Activated naive CD4-positive, alpha-beta T cell treated with anti-CD3 and anti-CD28 coated beads, Interleukin-2, amount 50 U/mL, for 72 hours (primary cell): ENCODE results near the gene GNA14. TPM values are rescaled to one million over a fixed set of nuclear protein-coding genes. Genes with fewer than 3 reads are reported as not detected.
A peak's percentile ranks its signal among the peaks of the same experiment; 100 is the strongest.
"Not testable (repeated sequence)": the region's sequence is repeated elsewhere in the genome, so short reads cannot be mapped to it uniquely, and the experiment has no call there.

ENCODE experiments used
- ATAC-seq, 2 donors: fragments of 150-1000 bp; cut with Tn5 transposase; 2 replicates each; pipeline ENCODE4 v1.10.0; 2021; ENCODE audit warnings: mild to moderate bottlenecking in 2 of 2, moderate library complexity in 2 of 2
- DNase-seq, 2 donors: peaks; one replicate each; pipeline ENCODE4 v3.0.0; 2021 to 2022; ENCODE audit warnings: low spot score in 2 of 2
- H3K27ac Mint-ChIP-seq, 2 donors: one replicate each; pipeline ENCODE4 v1.8.0; 2022; ENCODE audit warnings: mild to moderate bottlenecking in 2 of 2, mixed read lengths in 2 of 2
- H3K36me3 Mint-ChIP-seq, 2 donors: one replicate each; pipeline ENCODE4 v1.8.0; 2022; ENCODE audit warnings: mixed read lengths in 2 of 2
- H3K9me3 Mint-ChIP-seq, 2 donors: one replicate each; pipeline ENCODE4 v1.8.0; 2022; ENCODE audit warnings: mixed read lengths in 2 of 2
- total RNA-seq, 2 donors: library from RNA; stranded (reverse); gene quantifications; one replicate each; pipeline ENCODE4 v1.2.3, GENCODE V29; 2022

GNA14 gene
- total RNA-seq, 2 donors from 2014 or later = 0.25 to 0.59 TPM

DNA sequence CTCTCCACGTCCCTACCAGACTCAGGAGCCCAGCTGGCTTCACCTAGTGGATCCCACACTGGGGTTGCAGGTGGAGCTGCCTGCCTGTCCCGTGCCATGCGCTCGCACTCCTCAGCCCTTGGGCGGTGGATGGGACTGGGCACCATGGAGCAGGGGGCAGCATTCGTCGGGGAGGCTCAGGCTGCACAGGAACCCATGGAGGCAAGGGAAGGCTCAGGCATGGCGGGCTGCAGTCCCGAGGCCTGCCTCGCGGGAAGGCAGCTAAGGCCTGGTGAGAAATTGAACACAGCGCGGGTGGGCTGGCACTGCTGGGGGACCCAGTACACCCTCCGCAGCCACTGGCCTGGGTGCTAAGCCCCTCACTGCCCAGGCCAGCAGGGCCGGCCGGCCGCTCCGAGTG, 157.8 kb downstream of the GNA14 start:
- Mint-ChIP-seq H3K9me3 (peaks cover 7 to 10% of the 10 kb centered on the region in 2 donors), H3K36me3 (peaks cover 0 to 15% of the 10 kb centered on the region in 2 donors)

DNA sequence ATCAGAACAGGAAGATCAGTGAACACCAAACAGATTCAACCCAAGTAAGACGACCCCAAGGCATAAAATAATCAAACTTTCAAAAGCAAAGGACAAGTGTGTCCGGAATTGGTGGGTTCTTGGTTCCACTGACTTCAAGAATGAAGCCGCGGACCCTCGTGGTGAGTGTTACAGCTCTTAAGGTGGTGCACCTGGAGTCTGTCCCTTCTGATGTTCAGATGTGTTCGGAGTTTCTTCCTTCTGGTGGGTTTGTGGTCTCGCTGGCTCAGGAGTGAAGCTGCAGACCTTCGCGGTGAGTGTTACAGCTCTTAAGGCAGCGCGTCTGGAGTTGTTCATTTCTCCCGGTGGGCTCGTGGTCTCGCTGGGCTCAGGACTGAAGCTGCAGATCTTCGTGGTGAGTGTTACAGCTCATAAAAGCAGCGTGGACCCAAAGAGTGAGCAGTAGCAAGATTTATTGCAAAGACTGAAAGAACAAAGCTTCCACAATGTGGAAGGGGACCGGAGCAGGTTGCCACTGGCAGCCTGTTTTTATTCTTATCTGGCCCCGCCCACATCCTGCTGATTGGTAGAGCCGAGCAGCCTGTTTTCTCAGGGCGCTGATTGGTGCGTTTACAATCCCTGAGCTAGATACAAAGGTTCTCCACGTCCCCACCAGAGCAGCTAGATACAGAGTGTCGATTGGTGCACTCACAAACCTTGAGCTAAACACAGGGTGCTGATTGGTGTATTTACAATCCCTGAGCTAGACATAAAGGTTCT, 158.5 kb downstream of the GNA14 start:
- not testable (repeated sequence) for H3K27ac Mint-ChIP-seq, ATAC-seq, DNase-seq
- Mint-ChIP-seq H3K36me3 (peaks cover 0 to 15% of the 10 kb centered on the region in 2 donors), H3K9me3 (peaks cover 7 to 10% of the 10 kb centered on the region in 2 donors)

More for the DNA sequence above, 157.8 kb downstream of the GNA14 start:
- DNase-seq, H3K27ac Mint-ChIP-seq, ATAC-seq: not testable (repeated sequence)

DNA sequence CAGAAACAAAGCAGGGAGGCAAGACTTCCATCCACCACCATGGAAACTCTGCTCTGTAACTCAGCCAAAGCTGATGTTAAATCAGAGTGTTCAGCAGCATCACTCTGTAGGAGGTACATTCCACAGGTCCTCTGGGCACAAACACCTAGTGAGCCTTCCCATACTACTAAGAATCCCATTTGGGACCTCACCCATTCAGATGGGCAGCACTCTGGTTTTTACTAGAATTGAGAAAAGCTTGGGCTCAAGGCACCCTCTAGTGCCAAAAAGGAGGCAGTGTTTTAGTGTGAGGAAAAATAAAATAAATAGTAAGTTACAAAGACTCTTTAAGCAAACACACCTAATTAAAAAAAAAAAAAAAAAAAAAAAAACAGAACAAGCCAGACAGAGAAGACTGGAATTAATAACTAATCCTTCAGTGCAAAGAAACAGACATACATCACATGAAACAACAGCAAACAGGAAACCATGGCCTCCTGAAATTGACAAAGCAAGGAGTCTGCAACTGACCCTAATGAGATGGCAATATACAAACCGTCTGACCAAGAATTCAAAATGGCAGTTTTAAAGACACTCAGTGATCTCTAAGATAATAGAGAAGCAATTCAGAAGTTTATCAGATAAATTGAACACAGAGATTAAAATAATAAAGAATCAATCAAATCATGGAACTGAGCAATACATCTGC, 159.5 kb downstream of the GNA14 start:
- ATAC-seq = peak in 1 of 2 donors; percentile 52
- no peak for DNase-seq
- Mint-ChIP-seq H3K9me3 (peaks cover 7 to 10% of the 10 kb centered on the region in 2 donors), H3K36me3 (peaks cover 0 to 15% of the 10 kb centered on the region in 2 donors), H3K27ac (no peak overlapping the region)

DNA sequence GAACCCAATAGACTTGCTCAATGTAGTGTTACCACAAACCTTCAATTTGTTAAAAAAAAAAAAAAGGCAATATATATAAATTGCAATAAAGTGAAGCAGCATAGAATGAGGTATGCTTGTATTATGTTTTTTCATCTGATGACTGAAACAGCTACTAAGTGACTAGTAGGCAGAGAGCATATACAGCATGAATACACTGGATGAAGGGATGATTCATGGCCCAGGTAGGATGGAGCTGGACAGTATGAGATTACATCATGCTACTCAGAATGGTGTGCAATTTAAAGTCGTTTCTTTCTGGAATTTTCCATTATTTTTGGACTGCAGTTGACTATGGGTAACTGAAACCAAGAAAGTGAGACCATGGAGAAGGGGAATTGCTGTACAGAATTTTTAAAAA, 161.2 kb downstream of the GNA14 start:
- ATAC-seq (peak; percentile 68 to 92), DNase-seq (no peak)
- Mint-ChIP-seq H3K9me3 (peaks cover 7 to 10% of the 10 kb centered on the region in 2 donors), H3K27ac (no peak overlapping the region), H3K36me3 (peaks cover 0 to 15% of the 10 kb centered on the region in 2 donors)

DNA sequence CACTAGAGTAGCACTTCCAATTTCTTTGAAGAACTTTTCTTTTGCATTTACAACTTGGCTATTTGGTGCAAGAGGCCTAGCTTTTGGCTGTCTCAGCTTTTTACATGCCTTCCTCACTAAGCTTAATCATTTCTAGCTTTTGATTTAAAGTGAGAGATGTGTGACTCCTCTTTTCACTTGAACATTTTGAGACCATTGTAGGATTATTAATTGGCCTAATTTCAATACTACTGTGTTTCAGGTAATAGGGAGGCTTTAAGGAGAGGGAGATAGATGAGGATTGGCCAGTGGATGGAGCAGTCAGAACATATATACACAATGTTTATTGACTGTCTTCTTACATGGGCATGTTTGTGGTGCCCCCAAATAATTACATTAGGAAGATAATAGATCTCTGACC, 161.7 kb downstream of the GNA14 start:
- Mint-ChIP-seq H3K9me3 (peaks cover 4 to 8% of the 10 kb centered on the region in 2 donors), H3K36me3 (peaks cover 0 to 15% of the 10 kb centered on the region in 2 donors), H3K27ac (peak overlapping the region in 1 of 2 donors; percentile 55)
- DNase-seq (no peak), ATAC-seq (peak in 1 of 2 donors; percentile 49)

DNA sequence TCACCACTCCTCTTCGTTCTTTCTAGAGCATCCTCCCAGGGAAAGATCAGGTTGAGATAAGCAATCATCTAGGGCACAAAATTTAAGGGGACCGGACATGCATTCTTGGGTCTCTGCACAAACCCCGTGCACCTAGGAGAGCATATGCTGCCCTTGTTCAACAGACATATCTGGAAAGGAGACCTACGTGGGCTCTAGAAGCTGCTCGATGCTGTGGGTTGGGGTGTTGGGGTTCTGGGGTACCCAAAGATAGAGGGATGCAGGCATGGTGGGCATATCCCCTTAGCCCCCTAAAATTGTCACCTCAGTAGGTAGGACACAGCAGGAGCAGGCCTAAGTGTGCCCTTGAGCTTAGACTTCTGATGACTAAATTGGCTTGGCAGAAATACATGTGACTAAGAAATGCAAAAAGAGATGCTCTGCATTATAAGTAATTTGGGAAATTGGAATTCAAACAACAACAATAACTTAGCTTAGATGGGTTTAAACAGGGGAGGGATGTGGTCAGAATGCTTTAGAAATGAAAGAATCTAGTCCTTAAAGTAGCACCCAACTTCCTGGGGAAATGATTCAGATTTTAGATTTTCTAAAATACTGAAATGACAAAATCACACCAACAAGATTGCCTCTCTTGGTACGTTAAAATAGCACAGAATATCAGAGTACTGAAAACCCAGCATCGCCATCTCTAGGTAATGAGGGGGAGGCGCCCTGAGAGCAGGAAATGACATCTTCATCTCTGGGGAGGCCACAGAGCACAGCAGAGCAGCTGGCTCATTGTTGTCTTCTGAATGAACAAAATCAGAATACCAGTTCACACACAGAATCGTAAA, 172.3 kb downstream of the GNA14 start:
- DNase-seq (peak in 1 of 2 donors; percentile 64), ATAC-seq (peak; percentile 97 to 99)
- Mint-ChIP-seq H3K9me3 (peaks cover 5 to 16% of the 10 kb centered on the region in 2 donors), H3K27ac (peak overlapping the region; percentile 91 to 93), H3K36me3 (peaks cover 5 to 24% of the 10 kb centered on the region in 2 donors)

DNA sequence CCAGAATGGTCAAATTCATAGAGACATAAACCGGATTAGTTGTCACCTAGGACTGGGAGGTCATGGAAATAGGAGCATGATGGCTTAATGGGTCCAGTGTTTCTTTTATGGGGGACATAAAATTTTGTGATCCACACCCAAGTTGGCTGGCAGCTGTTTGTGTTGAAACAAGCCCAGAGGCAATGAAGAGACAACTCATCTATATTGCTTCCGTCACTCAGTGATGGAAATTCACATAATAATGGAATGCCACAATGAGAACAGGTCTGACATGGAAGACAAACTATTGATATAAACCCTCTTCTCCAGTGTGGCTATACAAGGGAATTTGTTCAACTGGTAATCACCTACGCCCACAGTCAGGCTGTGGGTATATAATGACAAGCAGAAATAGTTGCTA, 173.2 kb downstream of the GNA14 start:
- Mint-ChIP-seq H3K36me3 (peaks cover 5 to 24% of the 10 kb centered on the region in 2 donors), H3K27ac (peak overlapping the region in 1 of 2 donors; percentile 91), H3K9me3 (peaks cover 5 to 16% of the 10 kb centered on the region in 2 donors)
- DNase-seq (no peak), ATAC-seq (no peak)

DNA sequence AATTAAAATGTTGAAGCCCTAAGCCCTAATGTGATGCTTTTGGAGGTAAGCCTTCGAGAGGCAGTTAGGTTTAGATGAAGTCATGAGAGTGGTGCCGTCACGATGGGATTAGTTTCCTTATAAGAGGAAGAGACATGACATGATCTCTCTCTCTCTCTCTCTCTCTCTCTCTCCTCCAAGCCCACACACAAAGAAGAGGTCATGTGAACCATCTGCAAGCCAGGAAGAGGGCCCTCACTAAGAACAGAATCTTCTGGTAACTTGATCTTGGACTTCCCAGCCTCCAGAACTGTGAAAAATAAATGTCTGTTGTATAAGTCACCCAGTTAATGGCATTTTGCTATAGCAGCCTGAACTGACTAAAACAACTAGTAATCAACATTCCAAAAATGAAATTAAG, 175.5 kb downstream of the GNA14 start:
- Mint-ChIP-seq H3K36me3 (peaks cover 5 to 22% of the 10 kb centered on the region in 2 donors), H3K9me3 (peaks cover 5 to 14% of the 10 kb centered on the region in 2 donors), H3K27ac (no peak overlapping the region)
- ATAC-seq (no peak), DNase-seq (no peak)

DNA sequence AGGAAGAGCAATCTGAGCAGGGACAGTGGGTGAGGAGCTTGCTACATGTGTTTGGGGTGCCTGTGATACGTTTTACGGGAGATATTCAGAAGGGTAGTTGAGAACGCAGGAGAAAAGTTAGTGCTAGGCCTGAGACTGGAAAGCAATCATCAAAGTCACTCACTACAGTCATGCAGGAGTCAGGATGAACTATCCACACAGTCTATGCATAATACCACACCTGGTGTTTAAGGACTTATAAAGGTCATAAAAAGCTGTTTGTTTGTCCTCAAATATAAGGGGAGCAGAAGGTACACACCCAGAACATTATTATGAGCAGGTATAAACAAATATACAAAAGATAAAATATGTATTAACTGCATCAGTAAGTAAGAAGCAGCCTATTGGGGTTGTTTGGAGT, 176.6 kb downstream of the GNA14 start:
- DNase-seq (no peak), ATAC-seq (no peak)
- H3K36me3 Mint-ChIP-seq = peaks cover 5 to 17% of the 10 kb centered on the region in 2 donors
- peaks cover 5 to 12% of the 10 kb centered on the region in 2 donors for H3K9me3 Mint-ChIP-seq
- no peak overlapping the region for H3K27ac Mint-ChIP-seq

DNA sequence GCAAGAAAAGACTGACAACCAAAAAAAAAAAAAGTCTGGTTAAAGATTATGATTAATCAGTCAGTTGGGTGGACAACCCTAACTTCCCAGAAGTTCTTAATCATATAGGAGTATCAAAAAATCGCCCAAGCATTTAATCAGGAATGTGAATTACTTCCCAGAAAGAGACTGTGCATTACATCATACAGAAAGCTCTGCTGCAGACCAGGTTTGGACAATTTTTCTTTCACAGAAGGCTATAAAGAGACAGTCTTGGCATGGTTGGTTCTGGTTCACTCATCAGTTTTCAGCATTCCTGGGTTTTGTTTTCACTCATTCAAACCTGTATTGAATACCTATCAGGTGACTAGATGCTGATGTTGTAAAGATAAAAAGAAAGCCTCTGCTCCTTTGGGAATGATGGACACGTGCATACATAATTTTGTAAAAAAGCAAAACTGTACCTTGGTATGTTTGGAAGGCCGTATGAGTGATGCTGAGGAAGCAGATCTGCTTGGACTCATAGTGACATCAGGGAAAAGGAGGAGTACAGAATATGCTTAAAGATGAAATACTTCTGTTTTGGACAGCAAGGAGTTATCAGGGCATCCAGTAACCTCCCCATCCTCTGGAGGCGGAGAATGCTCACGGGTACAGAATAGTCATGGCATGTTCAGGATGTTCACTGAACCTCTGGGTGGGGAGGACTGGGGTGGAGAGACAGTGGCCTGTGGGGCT, 178.4 kb downstream of the GNA14 start:
- peaks cover 5 to 17% of the 10 kb centered on the region in 2 donors for H3K9me3 Mint-ChIP-seq
- peaks cover 5 to 17% of the 10 kb centered on the region in 2 donors for H3K36me3 Mint-ChIP-seq
- no peak for DNase-seq
- H3K27ac Mint-ChIP-seq = no peak overlapping the region
- ATAC-seq = no peak

DNA sequence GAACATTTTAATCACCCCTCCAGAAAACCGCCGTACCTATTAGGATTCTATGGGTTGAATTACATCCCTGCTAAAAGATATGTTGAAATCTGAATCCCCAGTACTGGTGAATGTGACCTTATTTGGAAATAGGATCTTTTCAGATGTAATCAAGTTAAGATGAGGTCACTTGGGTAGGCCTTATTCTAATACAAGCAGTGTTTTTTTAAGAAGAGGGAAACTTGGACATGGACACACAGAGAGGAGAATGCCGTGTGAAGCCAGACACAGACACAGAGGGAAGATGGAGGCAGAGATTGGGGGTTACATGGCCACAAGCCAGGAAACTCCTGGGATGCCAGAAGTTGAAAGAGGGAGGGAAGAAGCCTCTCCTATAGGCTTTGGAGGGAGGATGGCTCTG, 183.5 kb downstream of the GNA14 start:
- peaks cover 0 to 5% of the 10 kb centered on the region in 2 donors for H3K9me3 Mint-ChIP-seq
- DNase-seq (no peak), ATAC-seq (no peak)
- H3K27ac Mint-ChIP-seq = no peak overlapping the region
- H3K36me3 Mint-ChIP-seq = no peaks in the 10 kb centered on the region

DNA sequence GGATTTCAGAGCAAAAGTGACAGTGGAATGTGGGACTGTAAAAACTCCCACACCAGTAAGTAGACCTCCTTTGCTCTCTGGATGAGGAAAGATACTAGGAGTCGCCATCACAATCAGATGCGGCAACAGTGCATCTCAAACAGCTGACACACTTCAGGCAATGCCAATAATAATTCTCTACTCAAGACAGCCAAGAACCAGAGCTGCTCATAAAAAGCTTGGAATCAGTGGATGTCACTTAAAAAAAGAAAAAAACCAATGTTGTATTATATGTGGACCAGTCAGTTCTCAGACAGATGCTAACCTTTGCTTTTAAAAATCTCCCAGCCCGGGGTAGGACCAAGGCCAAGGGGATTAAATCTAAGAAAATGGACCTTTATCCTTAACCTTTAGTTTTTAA, 185.0 kb downstream of the GNA14 start:
- Mint-ChIP-seq H3K9me3 (peaks cover 0 to 5% of the 10 kb centered on the region in 2 donors), H3K27ac (no peak overlapping the region), H3K36me3 (no peaks in the 10 kb centered on the region)
- ATAC-seq = no peak
- DNase-seq = no peak

DNA sequence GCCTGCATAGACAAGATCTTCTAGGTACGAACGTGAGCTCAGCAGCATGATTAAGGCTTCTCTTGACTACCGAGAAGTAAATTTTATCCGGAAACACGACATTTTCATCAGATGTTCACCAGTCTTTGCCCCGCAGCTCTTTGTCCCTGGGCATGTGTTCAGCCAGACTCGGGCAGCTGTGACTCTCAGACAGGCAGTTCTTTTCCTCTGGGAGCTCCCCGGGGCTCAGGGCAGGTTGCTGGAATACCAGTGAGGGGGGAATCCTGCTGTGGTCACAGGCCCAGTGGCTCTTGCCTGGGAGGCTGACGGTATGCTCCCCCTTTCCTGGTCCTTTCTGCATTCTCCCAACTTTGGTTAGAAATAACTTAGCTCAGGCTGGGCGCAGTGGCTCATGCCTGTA, 186.1 kb downstream of the GNA14 start:
- no peak overlapping the region for H3K27ac Mint-ChIP-seq
- ATAC-seq (no peak), DNase-seq (no peak)
- peaks cover 0 to 5% of the 10 kb centered on the region in 2 donors for H3K9me3 Mint-ChIP-seq
- H3K36me3 Mint-ChIP-seq = no peaks in the 10 kb centered on the region

DNA sequence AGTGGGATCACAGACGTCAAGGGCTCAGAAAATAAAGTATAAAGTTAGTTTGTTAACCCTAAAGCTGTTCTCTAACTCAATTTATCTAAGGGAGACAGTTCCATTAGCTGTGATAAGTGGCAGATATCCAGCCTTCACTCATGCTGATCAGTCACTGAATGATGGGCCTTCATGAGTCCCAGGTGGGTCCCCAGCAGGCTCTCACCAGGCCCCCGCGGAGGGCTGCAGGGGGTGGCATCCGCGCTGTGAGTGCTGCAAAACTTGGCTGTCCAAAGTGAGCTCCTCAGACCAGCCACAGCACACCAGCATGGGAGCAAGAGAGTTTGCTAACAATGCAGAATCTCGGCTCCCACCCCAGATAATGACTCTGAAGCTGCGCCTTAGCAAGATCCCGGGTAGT, 187.2 kb downstream of the GNA14 start:
- no peak overlapping the region for H3K27ac Mint-ChIP-seq
- DNase-seq = no peak
- peaks cover 0 to 1% of the 10 kb centered on the region in 2 donors for H3K9me3 Mint-ChIP-seq
- no peak for ATAC-seq
- no peaks in the 10 kb centered on the region for H3K36me3 Mint-ChIP-seq

DNA sequence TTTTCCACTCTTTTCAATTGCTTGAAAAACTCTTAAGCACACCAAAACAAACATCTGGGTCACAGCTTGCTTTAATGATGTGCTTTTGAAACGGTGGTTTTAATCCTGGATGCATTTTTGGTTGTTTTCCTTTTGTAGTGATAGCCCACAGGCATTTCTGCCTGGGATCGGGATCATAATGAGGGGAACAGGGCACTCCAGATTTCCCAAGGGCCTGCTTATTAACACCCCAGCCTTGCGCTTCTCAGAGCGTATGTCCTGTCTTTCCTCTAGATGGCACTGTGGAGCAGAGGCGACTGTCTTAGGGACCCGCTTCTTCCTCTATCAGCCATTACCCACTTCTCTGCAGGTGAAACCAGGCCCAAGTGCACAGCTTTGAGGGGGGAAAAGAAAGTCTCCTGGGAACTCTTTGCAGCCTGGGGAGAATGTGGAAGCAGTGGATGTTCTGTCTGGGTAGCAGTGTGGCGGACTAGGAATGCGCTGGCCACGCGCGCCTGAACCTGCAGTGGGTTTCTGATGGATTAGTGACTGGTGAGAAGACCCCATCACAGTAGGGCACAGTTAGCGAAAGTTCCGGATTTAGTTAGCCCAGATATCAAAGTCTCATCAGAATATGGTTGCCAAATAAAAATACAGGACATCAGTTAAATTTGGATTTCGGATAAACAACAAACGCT, 190.1 kb downstream of the GNA14 start:
- Mint-ChIP-seq H3K36me3 (no peaks in the 10 kb centered on the region), H3K27ac (no peak overlapping the region), H3K9me3 (no peaks in the 10 kb centered on the region)
- peak; percentile 79 for ATAC-seq
- peak in 1 of 2 donors; percentile 64 for DNase-seq
